Esophagus muscularis mucosa (tissue), 4 donors: Measurements from ENCODE around the gene TRABD2B. TPM values are rescaled to one million over a fixed set of nuclear protein-coding genes. Genes with fewer than 3 reads are reported as not detected.

Experiments used
- DNase-seq: peaks from one replicate; pipeline ENCODE4 v3.0.0-alpha.2; 2017; ENCODE audit errors: extremely low spot score
- H3K27ac ChIP-seq, 4 donors: fragments of 200-600 bp; sonication (generic); replicated peaks in 1 of 4; 1 replicate in 3 of 4; 2 replicates in 1 of 4; pipeline ENCODE4 v1.5.1; 2016 to 2019; ENCODE audit warnings: mild to moderate bottlenecking in 1 of 4
- H3K27me3 ChIP-seq, 4 donors: fragments of 200-600 bp; sonication (generic); one replicate each; pipeline versions ENCODE4 v1.5.1 to v1.6.0; 2016 to 2019
- H3K36me3 ChIP-seq, 4 donors: fragments of 200-600 bp; sonication (generic); one replicate each; pipeline ENCODE4 v1.5.1; 2016 to 2019
- H3K4me1 ChIP-seq, 4 donors: fragments of 200-600 bp; sonication (generic); one replicate each; pipeline ENCODE4 v1.5.1; 2016 to 2019
- H3K4me3 ChIP-seq, 4 donors: fragments of 200-600 bp; sonication (generic); 1 replicate in 2 of 4; 2 replicates in 2 of 4; pipeline ENCODE4 v1.5.1; 2016 to 2019; ENCODE audit warnings: mild to moderate bottlenecking in 4 of 4, moderate library complexity in 1 of 4
- H3K9me3 ChIP-seq, 4 donors: fragments of 200-600 bp; sonication (generic); 1 replicate in 3 of 4; 2 replicates in 1 of 4; pipeline ENCODE4 v1.5.1; 2016 to 2019
- CTCF ChIP-seq, 3 experiments: fragments of 200-600 bp in 2 of 3; fragments of 450-650 bp in 1 of 3; sonication (generic) in 2 of 3; IDR thresholded peaks; one replicate each; pipeline ENCODE4 v1.5.1; 2017 to 2019; ENCODE audit warnings: antibody characterized with exemption in 3 of 3, mild to moderate bottlenecking in 2 of 3, moderate library complexity in 1 of 3
- EP300 ChIP-seq: sonication (generic); formaldehyde crosslinking; IDR thresholded peaks from one replicate; pipeline ENCODE4 v1.6.1; 2017; ENCODE audit warnings: antibody characterized with exemption
- POLR2A ChIP-seq: fragments of 450-650 bp; IDR thresholded peaks from one replicate; pipeline ENCODE4 v1.6.1; 2017; ENCODE audit warnings: antibody characterized with exemption, moderate library complexity, mild to moderate bottlenecking, low read depth
- POLR2AphosphoS5 ChIP-seq, 2 donors: sonication (generic); formaldehyde crosslinking; IDR thresholded peaks; one replicate each; pipeline ENCODE4 v1.6.1; 2017; ENCODE audit warnings: antibody characterized with exemption in 2 of 2
- WGBS: methylation state at CpG from one replicate; pipeline ENCODE4 v1.1.5; 2018; 5-methylcytosine and 5-hydroxymethylcytosine counted together
- intact Hi-C: fragments of 100-400 bp; cut with DNase I; formaldehyde crosslinking; loops from one replicate; pipeline ENCODE4 v1.15.1; 2023
- total RNA-seq, 4 donors: library from RNA; depleted of rRNA; stranded (reverse); fragments of >200 nt; gene quantifications; one replicate each; pipeline versions ENCODE4 v1.1.0 to v1.2.1, GENCODE V29; 2016

The TRABD2B gene
- total RNA-seq, 4 donors from 2014 or later = 4.0 to 7.6 (median 4.1) TPM

- Histone ChIP-seq H3K9me3 (no peaks in the 10 kb centered on the region), H3K4me1 (peaks cover 8 to 25% (median 15%) of the 10 kb centered on the region in 4 donors), H3K4me3 (no peak overlapping the region), H3K36me3 (no peaks in the 10 kb centered on the region), H3K27me3 (peaks cover 0 to 10% (median 0%) of the 10 kb centered on the region in 4 donors), H3K27ac (no peak overlapping the region)
- no peak for DNase-seq
- TF ChIP-seq CTCF (IDR thresholded peaks at IDR 0.05) (no peak), POLR2A (no peak), EP300 (no peak), POLR2AphosphoS5 (IDR thresholded peaks at IDR 0.05) (no peak)
- WGBS = 73% methylated on average over 2 of the region's 2 CpGs
- intact Hi-C loops = no loop called here
Measured at GRCh38 chr1:48001696-48002095, 4.5 kb upstream of the TRABD2B start.

- intact Hi-C loops = no loop called here
- H3K27me3 ChIP-seq = peaks cover 0 to 14% (median 0%) of the 10 kb centered on the region in 4 donors
- no peaks in the 10 kb centered on the region for H3K36me3 ChIP-seq
- no peak for DNase-seq
- peaks cover 9 to 30% (median 23%) of the 10 kb centered on the region in 4 donors for H3K4me1 ChIP-seq
- no peaks in the 10 kb centered on the region for H3K9me3 ChIP-seq
- H3K4me3 ChIP-seq = no peak overlapping the region
- TF ChIP-seq POLR2AphosphoS5 (IDR thresholded peaks at IDR 0.05) = no peak
- no peak for TF ChIP-seq POLR2A
- no peak for TF ChIP-seq CTCF (IDR thresholded peaks at IDR 0.05)
- TF ChIP-seq EP300 = no peak
- 92% methylated on average over 1 of the region's 1 CpG for WGBS
- no peak overlapping the region for H3K27ac ChIP-seq
Measured at GRCh38 chr1:48000883-48001282, 3.7 kb upstream of the TRABD2B start.

- peaks cover 0 to 14% (median 0%) of the 10 kb centered on the region in 4 donors for H3K27me3 ChIP-seq
- H3K9me3 ChIP-seq = no peaks in the 10 kb centered on the region
- 93% methylated on average over 4 of the region's 4 CpGs for WGBS
- peaks cover 9 to 38% (median 31%) of the 10 kb centered on the region in 4 donors for H3K4me1 ChIP-seq
- DNase-seq = no peak
- no peak overlapping the region for H3K4me3 ChIP-seq
- no peak for TF ChIP-seq EP300
- peaks cover 0 to 1% (median 0%) of the 10 kb centered on the region in 4 donors for H3K36me3 ChIP-seq
- no peak overlapping the region for H3K27ac ChIP-seq
- intact Hi-C loops = loop anchor here (5.0 kb wide), 2 partner anchors 63 to 262 kb away; no protein-coding TSS in a partner anchor
Measured at GRCh38 chr1:47999097-47999496, 1.9 kb upstream of the TRABD2B start.

GRCh38 chr1:47998396-47998990 is 1.3 kb upstream of the TRABD2B start:
- Histone ChIP-seq H3K36me3 (peaks cover 0 to 7% (median 0%) of the 10 kb centered on the region in 4 donors), H3K27me3 (peaks cover 0 to 14% (median 0%) of the 10 kb centered on the region in 4 donors), H3K4me1 (peaks cover 9 to 42% (median 36%) of the 10 kb centered on the region in 4 donors), H3K27ac (no peak overlapping the region), H3K9me3 (no peaks in the 10 kb centered on the region), H3K4me3 (no peak overlapping the region)
- TF ChIP-seq POLR2A = no peak
- no peak for DNase-seq
- WGBS = 92% methylated on average over 8 of the region's 8 CpGs
- intact Hi-C loops = loop anchor here (5.0 kb wide), 2 partner anchors 64 to 261 kb away; no protein-coding TSS in a partner anchor

- Histone ChIP-seq H3K4me3 (peak overlapping the region; percentile 62 to 90 (median 82)), H3K27ac (peak overlapping the region; percentile 84 to 87 (median 86)), H3K27me3 (peaks cover 0 to 14% (median 0%) of the 10 kb centered on the region in 4 donors), H3K4me1 (peaks cover 9 to 60% (median 50%) of the 10 kb centered on the region in 4 donors), H3K36me3 (peaks cover 0 to 7% (median 0%) of the 10 kb centered on the region in 4 donors), H3K9me3 (no peaks in the 10 kb centered on the region)
- TF ChIP-seq POLR2AphosphoS5 (IDR thresholded peaks at IDR 0.05) = no peak
- TF ChIP-seq POLR2A = no peak
- TF ChIP-seq CTCF (IDR thresholded peaks at IDR 0.05) = no peak
- DNase-seq = no peak
- intact Hi-C loops = loop anchor here (5.0 kb wide), 2 partner anchors 66 to 259 kb away; no protein-coding TSS in a partner anchor
- WGBS = 7% methylated on average over 20 of the region's 80 CpGs
Measured at GRCh38 chr1:47996406-47997226, 569 bp downstream of the TRABD2B start.
